Choroid plexus epithelial cell (primary cell): ENCODE results near the gene LCLAT1.

Source experiments
- DNase-seq: peaks from one replicate; pipeline ENCODE4 v3.0.0-alpha.2; 2010; ENCODE audit warnings: low read depth
- H3K4me3 ChIP-seq: 2 replicates; pipeline ENCODE4 v1.5.1; 2011; ENCODE audit warnings: low read depth, mild to moderate bottlenecking, control low read depth, low read length, moderate library complexity
- TF ChIP-seq, protein P1 (sequence below): conservative IDR thresholded peaks from 2 replicates; pipeline ENCODE4 v1.5.1; 2011; ENCODE audit warnings: low read depth, mild to moderate bottlenecking, control low read depth, inconsistent platforms, low read length, moderate library complexity

The LCLAT1 gene

DNA sequence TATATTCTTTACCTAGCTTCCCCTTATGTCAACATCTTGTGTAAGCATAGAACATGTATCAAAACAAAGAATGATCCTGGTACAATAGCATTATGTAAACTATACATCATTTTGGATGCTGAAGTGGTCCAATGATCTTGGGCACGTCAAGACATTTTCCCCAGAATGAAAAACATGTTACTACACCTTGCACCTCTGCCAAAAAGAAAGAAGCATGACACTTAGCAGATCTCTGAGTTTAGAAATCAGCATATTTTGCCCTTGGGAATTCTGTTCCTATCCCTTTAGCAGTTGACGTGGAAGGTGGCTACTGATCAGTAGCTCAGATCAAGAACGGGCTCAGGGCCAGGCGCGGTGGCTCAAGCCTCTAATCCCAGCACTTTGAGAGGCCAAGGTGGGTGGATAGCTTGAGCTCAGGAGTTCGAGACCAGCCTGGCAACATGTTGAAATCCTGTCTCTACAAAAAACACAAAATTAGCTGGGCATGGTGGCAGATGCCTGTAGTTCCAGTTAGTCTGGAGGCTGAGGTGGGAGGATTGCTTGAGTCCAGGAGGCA is 1.7 kb upstream of the LCLAT1 start:
- TF ChIP-seq, protein P1, sequence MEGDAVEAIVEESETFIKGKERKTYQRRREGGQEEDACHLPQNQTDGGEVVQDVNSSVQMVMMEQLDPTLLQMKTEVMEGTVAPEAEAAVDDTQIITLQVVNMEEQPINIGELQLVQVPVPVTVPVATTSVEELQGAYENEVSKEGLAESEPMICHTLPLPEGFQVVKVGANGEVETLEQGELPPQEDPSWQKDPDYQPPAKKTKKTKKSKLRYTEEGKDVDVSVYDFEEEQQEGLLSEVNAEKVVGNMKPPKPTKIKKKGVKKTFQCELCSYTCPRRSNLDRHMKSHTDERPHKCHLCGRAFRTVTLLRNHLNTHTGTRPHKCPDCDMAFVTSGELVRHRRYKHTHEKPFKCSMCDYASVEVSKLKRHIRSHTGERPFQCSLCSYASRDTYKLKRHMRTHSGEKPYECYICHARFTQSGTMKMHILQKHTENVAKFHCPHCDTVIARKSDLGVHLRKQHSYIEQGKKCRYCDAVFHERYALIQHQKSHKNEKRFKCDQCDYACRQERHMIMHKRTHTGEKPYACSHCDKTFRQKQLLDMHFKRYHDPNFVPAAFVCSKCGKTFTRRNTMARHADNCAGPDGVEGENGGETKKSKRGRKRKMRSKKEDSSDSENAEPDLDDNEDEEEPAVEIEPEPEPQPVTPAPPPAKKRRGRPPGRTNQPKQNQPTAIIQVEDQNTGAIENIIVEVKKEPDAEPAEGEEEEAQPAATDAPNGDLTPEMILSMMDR = no peak

DNA sequence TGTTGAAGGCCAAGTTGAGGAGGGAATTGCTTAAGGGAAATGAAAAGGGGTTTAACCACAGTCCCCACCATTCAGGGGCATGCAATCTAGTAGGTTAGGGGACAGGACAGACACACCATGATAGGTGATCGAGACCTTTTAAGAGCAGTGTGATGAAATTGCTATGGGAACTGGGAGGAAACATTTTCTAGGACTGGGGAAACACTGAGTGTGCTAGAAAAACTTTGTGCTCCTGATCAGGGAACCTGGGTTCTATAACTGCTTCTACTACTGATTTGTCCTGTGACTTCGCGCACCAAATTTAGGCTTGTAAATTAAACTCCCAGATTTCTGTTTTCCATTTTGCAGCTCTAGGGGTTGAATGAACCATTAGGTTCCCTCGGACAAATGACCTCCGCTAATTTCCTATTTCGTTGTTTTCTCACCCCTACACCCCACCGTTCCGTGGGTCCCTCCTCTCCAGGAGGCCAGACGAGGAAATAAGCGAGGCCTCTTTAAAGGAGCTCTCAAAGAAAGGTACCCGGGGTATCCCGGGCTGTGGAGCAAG is 371 bp upstream of the LCLAT1 start:
- peak overlapping the region; percentile 93 for H3K4me3 ChIP-seq
- TF ChIP-seq, protein P1 = no peak
- peak; percentile 28 for DNase-seq

More for the DNA sequence above, 1.7 kb upstream of the LCLAT1 start:
- DNase-seq = no peak
- H3K4me3 ChIP-seq = no peak overlapping the region

DNA sequence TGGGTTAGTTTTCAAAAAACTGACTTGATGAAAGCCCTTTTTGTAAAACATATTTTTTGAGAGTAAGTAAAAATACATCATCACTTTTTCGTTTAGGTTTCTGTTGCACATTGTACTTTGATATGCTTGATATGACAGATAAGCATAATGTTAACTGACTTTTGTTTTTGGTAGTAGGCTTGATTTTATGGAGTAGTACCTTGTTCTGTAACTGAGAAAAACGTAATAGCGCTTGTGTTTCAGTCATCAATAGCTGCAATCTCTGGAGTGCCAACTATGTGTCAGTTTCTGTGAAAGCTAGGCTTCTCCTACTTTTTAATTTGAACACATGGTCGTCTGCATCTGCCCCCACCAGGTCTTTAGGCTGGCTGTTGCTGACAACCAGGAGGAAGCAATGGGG is 1.3 kb downstream of the LCLAT1 start:
- TF ChIP-seq, protein P1 = no peak
- no peak overlapping the region for H3K4me3 ChIP-seq
- DNase-seq = no peak

DNA sequence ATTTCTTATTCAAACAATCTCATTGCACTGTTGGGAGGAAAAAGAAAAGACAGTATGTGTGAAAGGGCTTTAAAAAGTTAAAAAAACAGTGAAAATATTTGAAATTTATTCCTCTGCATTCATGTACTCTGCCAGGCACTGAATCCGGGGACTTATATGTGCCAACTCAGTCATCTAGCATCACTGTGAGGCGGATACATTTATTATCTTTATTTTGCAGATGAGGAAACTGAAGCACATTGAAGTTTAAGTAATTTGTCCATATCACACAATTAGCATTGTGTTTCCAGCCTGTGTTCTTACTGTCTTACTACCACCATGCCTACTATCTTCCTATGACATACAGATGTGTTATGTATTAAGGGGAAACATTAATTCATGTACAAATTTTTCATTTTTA is 1.8 kb downstream of the LCLAT1 start:
- no peak overlapping the region for H3K4me3 ChIP-seq
- TF ChIP-seq, protein P1 = no peak
- DNase-seq = no peak

DNA sequence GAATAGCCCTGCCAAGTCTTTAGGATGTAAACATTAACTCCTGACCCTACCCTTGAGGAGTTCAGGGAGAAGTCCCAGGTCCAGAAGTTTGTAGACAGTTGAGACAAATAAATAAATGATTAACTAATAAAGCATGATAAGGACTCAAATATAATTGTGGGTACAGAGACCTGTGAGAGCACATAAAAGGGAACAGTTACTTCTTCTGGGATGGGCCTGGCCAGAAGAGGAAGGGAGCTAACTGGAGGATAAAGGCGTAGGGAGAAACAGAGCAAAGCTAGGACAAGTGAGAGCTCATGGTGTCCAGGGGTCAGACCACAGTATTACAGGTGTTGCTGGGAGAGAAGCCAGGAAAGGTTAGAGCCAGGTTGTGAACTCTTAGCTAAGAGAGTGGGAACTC is 3.0 kb downstream of the LCLAT1 start:
- no peak overlapping the region for H3K4me3 ChIP-seq
- TF ChIP-seq, protein P1 = no peak
- DNase-seq = no peak

DNA sequence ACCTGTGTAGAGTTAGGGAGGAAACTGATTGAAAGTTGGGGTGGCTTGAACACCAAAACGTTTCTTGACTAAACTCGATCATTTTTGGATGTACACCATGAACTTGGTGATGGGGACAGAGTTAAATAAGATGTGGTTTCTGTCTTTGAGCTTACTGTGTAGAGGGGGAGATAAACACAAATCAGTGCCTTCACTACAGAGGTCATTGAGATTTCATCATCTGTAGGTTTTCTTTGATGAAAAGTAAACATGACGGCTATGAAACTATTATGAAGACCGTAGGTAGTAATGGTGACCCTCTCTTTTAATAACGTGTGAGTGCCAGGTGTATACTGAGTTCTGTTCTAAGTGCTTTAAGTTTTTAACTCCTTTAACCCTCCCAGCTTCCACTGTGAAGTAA is 6.5 kb downstream of the LCLAT1 start:
- TF ChIP-seq, protein P1 = no peak
- no peak for DNase-seq
- no peak overlapping the region for H3K4me3 ChIP-seq

DNA sequence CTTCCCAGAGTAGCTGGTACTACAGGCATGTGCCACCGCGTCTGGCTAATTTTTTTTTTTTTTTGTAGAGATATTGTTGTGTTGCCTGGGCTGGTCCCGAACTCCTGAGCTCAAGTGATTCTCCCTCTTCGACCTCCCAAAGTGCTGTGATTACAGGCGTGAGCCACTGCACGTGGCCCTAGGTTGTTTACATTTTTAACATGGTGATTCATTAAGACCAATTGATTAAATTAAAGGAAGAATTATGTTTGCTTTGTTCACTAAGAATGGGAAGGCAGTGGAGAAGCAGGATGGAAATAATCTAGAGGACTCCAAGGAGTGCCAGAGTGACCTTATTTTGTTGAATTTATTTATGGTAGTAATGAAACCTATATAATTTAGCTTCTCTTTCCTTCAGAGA is 7.5 kb downstream of the LCLAT1 start:
- TF ChIP-seq, protein P1 = no peak
- H3K4me3 ChIP-seq = no peak overlapping the region
- no peak for DNase-seq
